GM19351 (cell line): ENCODE data around the gene MED12.
A peak's percentile ranks its signal among the peaks of the same experiment; 100 is the strongest.
"Not testable (repeated sequence)": the region's sequence is repeated elsewhere in the genome, so short reads cannot be mapped to it uniquely, and the experiment has no call there.

Experiments used
- ATAC-seq: cut with Tn5 transposase; IDR thresholded peaks from one replicate; pipeline ENCODE4 v1.9.1; 2021; ENCODE audit warnings: mild to moderate bottlenecking, moderate library complexity; ENCODE audit not compliant: unreplicated experiment

Gene MED12

GRCh38 chrX:71160475-71160874 is 42.1 kb downstream of the MED12 start:
- ATAC-seq: no peak

GRCh38 chrX:71162981-71163380 is 44.6 kb downstream of the MED12 start:
- ATAC-seq: no peak

- no peak for ATAC-seq
Measured at GRCh38 chrX:71164071-71164470, 45.7 kb downstream of the MED12 start.

GRCh38 chrX:71166461-71166860 is 48.1 kb downstream of the MED12 start:
- no peak for ATAC-seq

- ATAC-seq: no peak
Measured at GRCh38 chrX:71167031-71167781, 48.8 kb downstream of the MED12 start.

- no peak for ATAC-seq
Measured at GRCh38 chrX:71168134-71168533, 49.7 kb downstream of the MED12 start.

GRCh38 chrX:71169586-71169985 is 51.2 kb downstream of the MED12 start:
- no peak for ATAC-seq

- ATAC-seq: no peak
Measured at GRCh38 chrX:71170660-71171059, 52.3 kb downstream of the MED12 start.

- no peak for ATAC-seq
Measured at GRCh38 chrX:71171110-71171801, 52.9 kb downstream of the MED12 start.

GRCh38 chrX:71173440-71173839 is 55.0 kb downstream of the MED12 start:
- ATAC-seq: no peak

GRCh38 chrX:71174795-71175194 is 56.4 kb downstream of the MED12 start:
- ATAC-seq: no peak

- ATAC-seq: no peak
Measured at GRCh38 chrX:71175531-71175930, 57.1 kb downstream of the MED12 start.

- ATAC-seq: no peak
Measured at GRCh38 chrX:71177327-71177726, 58.9 kb downstream of the MED12 start.

- peak; percentile 38 for ATAC-seq
Measured at GRCh38 chrX:71178908-71179307, 60.5 kb downstream of the MED12 start.

GRCh38 chrX:71180579-71181265 is 62.3 kb downstream of the MED12 start:
- ATAC-seq: not testable (repeated sequence)

- ATAC-seq: peak; percentile 34
Measured at GRCh38 chrX:71181558-71181909, 63.1 kb downstream of the MED12 start.

- ATAC-seq: peak; percentile 84
Measured at GRCh38 chrX:71181910-71182799, 63.8 kb downstream of the MED12 start.

- ATAC-seq: no peak
Measured at GRCh38 chrX:71182871-71183270, 64.5 kb downstream of the MED12 start.

- no peak for ATAC-seq
Measured at GRCh38 chrX:71183341-71183740, 64.9 kb downstream of the MED12 start.

- ATAC-seq: no peak
Measured at GRCh38 chrX:71184092-71184491, 65.7 kb downstream of the MED12 start.
